PC-3 (cell line): ENCODE results near the gene TIMMDC1. TPM values are rescaled to one million over a fixed set of nuclear protein-coding genes. Genes with fewer than 3 reads are reported as not detected.
"Not testable (repeated sequence)": the region's sequence is repeated elsewhere in the genome, so short reads cannot be mapped to it uniquely, and the experiment has no call there.

Source experiments
- ATAC-seq: fragments of 200-7000 bp; cut with Tn5 transposase; 2 replicates; pipeline ENCODE4 v1.9.1; 2020; ENCODE audit warnings: mild to moderate bottlenecking, moderate library complexity
- BruUV-seq: library from RNA; stranded (reverse); fragments of 400-500 nt; replicated peaks from 2 replicates; lab custom pipeline; 2021; lab: Mats Ljungman, UMichigan
- CTCF ChIA-PET: fragments of 300-600 bp; sonication (Branson Sonifier 250); formaldehyde crosslinking; loops from one replicate; lab custom pipeline; 2022; ENCODE audit warnings: antibody characterized with exemption; lab: Charles Lee
- POLR2A ChIA-PET: fragments of 300-600 bp; sonication (Branson Sonifier 250); formaldehyde crosslinking; loops from one replicate; lab custom pipeline; 2022; ENCODE audit warnings: antibody characterized with exemption; ENCODE audit not compliant: unreplicated experiment; lab: Charles Lee
- DNase-seq: peaks from one replicate; pipeline ENCODE4 v3.0.0-alpha.2; 2015
- H2AFZ ChIP-seq: fragments of 300-600 bp; sonication (generic); 2 replicates; pipeline ENCODE4 v1.6.0; 2016; ENCODE audit warnings: antibody characterized with exemption, low read length
- H3F3A ChIP-seq: fragments of 300-600 bp; sonication (generic); one replicate; pipeline ENCODE4 v1.6.0; 2017; ENCODE audit warnings: antibody characterized with exemption, low read length, control low read depth, mild to moderate bottlenecking; ENCODE audit not compliant: unreplicated experiment
- H3K27ac ChIP-seq: fragments of 300-600 bp; sonication (generic); 2 replicates; pipeline ENCODE4 v1.5.1; 2016; ENCODE audit warnings: mild to moderate bottlenecking, low read length
- H3K27me3 ChIP-seq: fragments of 300-600 bp; sonication (generic); 2 replicates; pipeline ENCODE4 v1.6.1; 2016; ENCODE audit warnings: low read length, mixed read lengths
- H3K36me3 ChIP-seq: fragments of 300-600 bp; sonication (generic); 2 replicates; pipeline ENCODE4 v1.6.1; 2016; ENCODE audit warnings: low read depth, mixed run types, low read length, mixed read lengths
- H3K4me1 ChIP-seq: fragments of 300-600 bp; sonication (generic); 2 replicates; pipeline ENCODE4 v1.5.1; 2016; ENCODE audit warnings: low read length; ENCODE audit not compliant: insufficient read depth
- H3K4me2 ChIP-seq: fragments of 300-600 bp; sonication (generic); 2 replicates; pipeline ENCODE4 v1.6.0; 2016; ENCODE audit warnings: low read length
- H3K4me3 ChIP-seq: fragments of 300-600 bp; sonication (generic); 2 replicates; pipeline ENCODE4 v1.5.1; 2016; ENCODE audit warnings: mild to moderate bottlenecking, low read length, mixed read lengths
- H3K79me2 ChIP-seq: fragments of 300-600 bp; sonication (generic); 2 replicates; pipeline ENCODE4 v1.6.1; 2017; ENCODE audit warnings: low read length, mixed read lengths
- H3K9ac ChIP-seq: fragments of 300-600 bp; sonication (generic); 2 replicates; pipeline ENCODE4 v1.6.0; 2016; ENCODE audit warnings: mild to moderate bottlenecking, low read length
- H3K9me2 ChIP-seq: fragments of 300-600 bp; sonication (generic); replicated peaks from 2 replicates; pipeline ENCODE4 v1.6.1; 2016; ENCODE audit warnings: mixed run types, low read length, mixed read lengths
- H3K9me3 ChIP-seq: fragments of 300-600 bp; sonication (generic); 2 replicates; pipeline ENCODE4 v1.6.1; 2016; ENCODE audit warnings: low read length, mixed read lengths
- H4K20me1 ChIP-seq: fragments of 300-600 bp; sonication (generic); 2 replicates; pipeline ENCODE4 v1.6.1; 2016; ENCODE audit warnings: low read length, mixed read lengths
- EZH2 ChIP-seq: fragments of 300-600 bp; sonication (generic); IDR thresholded peaks from one replicate; pipeline ENCODE4 v1.6.1; 2017; ENCODE audit warnings: antibody characterized with exemption, mild to moderate bottlenecking, low read length; ENCODE audit not compliant: unreplicated experiment
- EZH2phosphoT487 ChIP-seq: fragments of 300-600 bp; sonication (generic); IDR thresholded peaks from 2 replicates; pipeline ENCODE4 v1.6.1; 2018; ENCODE audit warnings: mild to moderate bottlenecking, antibody characterized with exemption, low read length, borderline replicate concordance
- intact Hi-C: fragments of 100-400 bp; cut with micrococcal nuclease; formaldehyde crosslinking; loops from 2 replicates; pipeline ENCODE4 v1.9.0; 2023
- total RNA-seq: library from RNA; depleted of rRNA; stranded (reverse); fragments of >200 nt; gene quantifications from 2 replicates; pipeline ENCODE4 v1.2.3, GENCODE V29; 2014
- TF ChIP-seq, protein P1 (sequence below): fragments of 300-600 bp; sonication (generic); conservative IDR thresholded peaks from 2 replicates; pipeline ENCODE4 v1.5.1; 2017; ENCODE audit warnings: antibody characterized with exemption, low read depth, mild to moderate bottlenecking, low read length

Gene TIMMDC1
- total RNA-seq, 1 experiment from 2014 or later: 142 TPM

DNA sequence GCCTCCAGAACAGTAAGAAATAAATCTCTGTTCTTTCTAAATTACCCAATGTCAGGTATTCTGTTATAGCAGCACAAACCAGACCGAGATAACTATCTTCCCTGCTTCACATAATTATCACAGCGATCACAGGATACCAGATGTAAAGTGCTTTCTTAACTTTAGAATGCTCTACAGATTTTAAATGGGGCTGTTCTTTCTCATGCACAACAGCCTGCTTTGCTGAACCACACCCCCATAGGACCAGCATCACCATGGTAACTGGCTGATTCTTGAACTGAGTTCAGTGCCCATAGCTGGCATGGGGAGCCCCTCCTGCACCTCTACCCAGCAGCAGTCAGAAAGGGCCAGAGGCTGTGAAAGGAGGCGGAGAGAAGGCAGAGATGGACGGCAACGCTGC, 53.3 kb downstream of the TIMMDC1 start:
- H3K9ac ChIP-seq: no peak overlapping the region
- H3K4me3 ChIP-seq: no peak overlapping the region
- POLR2A ChIA-PET: interaction anchor here (0.6 kb wide), 2 partner anchors 55 to 559 kb away, joined by 3 to 6 read pairs; no protein-coding TSS in a partner anchor
- CTCF ChIA-PET: no interaction called here
- H2AFZ ChIP-seq: no peak overlapping the region
- H3K36me3 ChIP-seq: no peaks in the 10 kb centered on the region
- DNase-seq: no peak
- ATAC-seq: no peak
- TF ChIP-seq, protein P1, sequence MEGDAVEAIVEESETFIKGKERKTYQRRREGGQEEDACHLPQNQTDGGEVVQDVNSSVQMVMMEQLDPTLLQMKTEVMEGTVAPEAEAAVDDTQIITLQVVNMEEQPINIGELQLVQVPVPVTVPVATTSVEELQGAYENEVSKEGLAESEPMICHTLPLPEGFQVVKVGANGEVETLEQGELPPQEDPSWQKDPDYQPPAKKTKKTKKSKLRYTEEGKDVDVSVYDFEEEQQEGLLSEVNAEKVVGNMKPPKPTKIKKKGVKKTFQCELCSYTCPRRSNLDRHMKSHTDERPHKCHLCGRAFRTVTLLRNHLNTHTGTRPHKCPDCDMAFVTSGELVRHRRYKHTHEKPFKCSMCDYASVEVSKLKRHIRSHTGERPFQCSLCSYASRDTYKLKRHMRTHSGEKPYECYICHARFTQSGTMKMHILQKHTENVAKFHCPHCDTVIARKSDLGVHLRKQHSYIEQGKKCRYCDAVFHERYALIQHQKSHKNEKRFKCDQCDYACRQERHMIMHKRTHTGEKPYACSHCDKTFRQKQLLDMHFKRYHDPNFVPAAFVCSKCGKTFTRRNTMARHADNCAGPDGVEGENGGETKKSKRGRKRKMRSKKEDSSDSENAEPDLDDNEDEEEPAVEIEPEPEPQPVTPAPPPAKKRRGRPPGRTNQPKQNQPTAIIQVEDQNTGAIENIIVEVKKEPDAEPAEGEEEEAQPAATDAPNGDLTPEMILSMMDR: no peak
- no peak for TF ChIP-seq EZH2phosphoT487
- no peak for TF ChIP-seq EZH2
- no peaks in the 10 kb centered on the region for H3K9me3 ChIP-seq
- BruUV-seq: no TSS peak
- H3K27ac ChIP-seq: no peak overlapping the region
- no peaks in the 10 kb centered on the region for H3K27me3 ChIP-seq
- H4K20me1 ChIP-seq: no peaks in the 10 kb centered on the region
- no peaks in the 10 kb centered on the region for H3K79me2 ChIP-seq
- no peaks in the 10 kb centered on the region for H3K4me1 ChIP-seq
- intact Hi-C loops: no loop called here
- H3K9me2 ChIP-seq: no peaks in the 10 kb centered on the region
- no peaks in the 10 kb centered on the region for H3F3A ChIP-seq
- no peak overlapping the region for H3K4me2 ChIP-seq

DNA sequence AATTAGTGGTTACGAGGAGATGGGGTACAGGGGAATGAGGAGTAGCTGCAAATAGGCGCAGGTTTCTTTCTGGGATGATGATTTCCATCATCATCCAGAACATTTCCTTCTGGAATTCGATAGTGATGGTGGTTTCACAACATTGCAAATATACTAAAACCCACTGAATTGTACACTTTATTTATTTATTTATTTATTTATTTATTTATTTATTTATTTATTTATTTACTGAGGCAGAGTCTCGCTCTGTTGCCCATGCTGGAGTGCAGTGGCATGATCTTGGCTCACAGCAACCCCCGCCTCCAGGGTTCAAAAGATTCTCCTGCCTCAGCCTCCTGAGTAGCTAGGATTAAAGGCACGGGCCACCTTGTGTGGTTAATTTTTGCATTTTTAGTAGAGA, 54.6 kb downstream of the TIMMDC1 start:
- intact Hi-C loops: not testable (repeated sequence)

DNA sequence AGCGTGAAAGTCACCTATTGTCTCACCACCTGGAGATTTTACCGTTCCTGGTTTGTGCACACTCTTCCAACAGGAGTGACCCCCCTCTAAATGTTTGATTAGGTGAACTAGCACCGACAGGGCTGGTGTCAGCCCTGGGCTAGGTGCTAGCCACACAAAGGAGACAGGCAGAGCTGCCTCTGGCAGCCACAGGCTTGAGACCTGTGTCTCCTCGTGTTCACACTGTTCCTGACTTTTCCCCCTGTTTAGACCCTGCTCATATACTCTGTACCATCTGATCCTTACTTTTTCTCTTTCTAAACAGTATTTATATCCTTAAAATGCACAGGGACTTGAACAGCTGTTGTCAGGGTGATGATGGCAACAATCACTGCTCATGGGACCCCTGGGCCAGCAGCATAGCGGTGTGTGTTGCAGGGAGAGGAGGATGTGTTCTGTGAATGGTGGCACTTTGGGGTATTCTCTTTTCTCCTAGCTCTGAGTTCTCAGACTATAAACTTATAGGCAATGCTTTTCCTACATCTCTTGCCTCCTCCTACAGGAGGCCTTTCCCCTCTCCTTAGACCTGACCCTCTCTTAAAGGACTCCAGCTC, 55.6 kb downstream of the TIMMDC1 start:
- H2AFZ ChIP-seq: no peak overlapping the region
- no peaks in the 10 kb centered on the region for H3K9me2 ChIP-seq
- no peak overlapping the region for H3K9ac ChIP-seq
- ChIA-PET CTCF (no interaction called here), POLR2A (no interaction called here)
- no peaks in the 10 kb centered on the region for H3K27me3 ChIP-seq
- no TSS peak for BruUV-seq
- H3K27ac ChIP-seq: no peak overlapping the region
- no peaks in the 10 kb centered on the region for H3K4me1 ChIP-seq
- H3K4me3 ChIP-seq: no peak overlapping the region
- no peaks in the 10 kb centered on the region for H3F3A ChIP-seq
- H3K79me2 ChIP-seq: no peaks in the 10 kb centered on the region
- TF ChIP-seq, protein P1: no peak
- TF ChIP-seq EZH2phosphoT487: no peak
- TF ChIP-seq EZH2: no peak
- H3K36me3 ChIP-seq: no peaks in the 10 kb centered on the region
- no peak; the same call in 1 of the 2 replicates for ATAC-seq
- intact Hi-C loops: no loop called here
- H3K9me3 ChIP-seq: no peaks in the 10 kb centered on the region
- H4K20me1 ChIP-seq: no peaks in the 10 kb centered on the region
- H3K4me2 ChIP-seq: no peak overlapping the region
- DNase-seq: no peak

More for the DNA sequence above, 54.6 kb downstream of the TIMMDC1 start:
- H3K36me3 ChIP-seq, POLR2A ChIA-PET, BruUV-seq, H3K4me2 ChIP-seq, CTCF ChIA-PET, H3K9me2 ChIP-seq, H3K79me2 ChIP-seq, H3K4me3 ChIP-seq, H3K9ac ChIP-seq, H2AFZ ChIP-seq, H3K27me3 ChIP-seq, H3K4me1 ChIP-seq, H3K27ac ChIP-seq, H4K20me1 ChIP-seq, ATAC-seq, DNase-seq, H3F3A ChIP-seq, H3K9me3 ChIP-seq: not testable (repeated sequence)
